Stimulated activated CD4-positive, alpha-beta T cell treated with anti-CD3 and anti-CD28 coated beads, Interleukin-4, amount 100 ng/mL, for 4 hours (primary cell): ENCODE data around the gene ATP23.

Experiments
- DNase-seq, 2 experiments: peaks; one replicate each; pipeline ENCODE4 v3.0.0-alpha.2; 2020

Gene ATP23

DNA sequence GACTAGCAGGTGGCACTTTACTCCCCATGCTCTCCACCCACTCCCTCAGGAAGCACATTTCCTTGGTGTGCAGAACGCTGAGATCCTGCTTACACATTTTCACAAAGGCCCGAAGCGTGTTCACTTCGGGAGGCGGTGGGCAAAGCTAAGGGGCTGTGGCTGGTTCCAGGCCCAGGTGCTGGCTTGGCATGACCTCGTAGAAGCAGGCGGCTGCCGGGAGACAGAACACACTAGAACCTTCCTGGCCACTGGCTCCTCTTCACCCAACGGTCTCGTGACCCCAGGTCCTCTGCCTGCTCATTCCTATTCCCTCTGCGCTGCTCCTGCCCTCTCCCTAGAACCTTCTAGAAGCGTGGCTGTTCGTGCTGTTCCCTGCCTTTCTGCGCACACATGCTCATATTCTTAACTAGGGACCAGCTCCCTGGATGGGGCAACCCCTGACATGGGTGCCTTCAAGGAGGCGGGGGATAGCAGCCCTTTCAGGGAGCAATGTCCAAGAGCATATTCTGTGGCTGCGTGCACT is 43.3 kb downstream of the ATP23 start:
- no peak for DNase-seq

DNA sequence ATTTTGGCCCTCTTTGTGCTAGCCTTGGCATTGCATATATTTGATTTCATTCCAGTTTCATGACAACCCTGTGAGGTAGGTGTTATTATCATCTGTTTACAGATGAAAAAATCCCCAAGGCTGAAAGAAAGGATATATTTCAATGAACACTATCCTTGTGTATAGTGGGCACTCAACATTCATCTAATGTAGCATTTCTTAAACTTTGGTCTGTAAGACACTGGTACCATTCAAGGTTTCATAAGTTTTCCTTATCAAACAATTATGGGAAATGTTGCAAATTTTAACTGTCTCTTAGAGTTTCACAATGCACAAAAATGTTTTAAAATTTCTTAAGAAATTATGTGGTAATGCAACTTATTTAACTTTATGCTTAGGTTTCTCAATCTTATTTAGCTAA is 44.3 kb downstream of the ATP23 start:
- no peak for DNase-seq

DNA sequence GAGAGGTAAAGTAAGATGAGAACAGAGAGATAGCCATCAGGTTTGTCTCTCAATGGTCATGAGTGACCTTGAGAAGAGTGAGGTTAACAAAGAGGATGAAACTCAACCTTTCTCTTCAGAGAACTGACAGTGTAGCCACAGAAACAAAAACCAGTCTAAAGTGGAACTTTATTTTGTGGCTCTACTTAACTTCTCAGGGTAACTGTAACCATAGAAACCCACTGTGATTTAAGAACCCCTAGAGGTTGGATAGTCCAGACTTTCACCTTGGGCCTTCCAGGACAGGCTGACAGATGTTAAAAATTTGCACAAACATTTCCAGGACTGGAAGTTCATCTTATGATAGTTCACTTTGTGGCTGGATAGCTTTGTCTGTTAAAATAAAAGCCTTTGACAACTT is 48.5 kb downstream of the ATP23 start:
- DNase-seq = no peak

- no peak for DNase-seq
These were observed 49.0 kb downstream of the ATP23 start for GRCh38 chr12:57990241-57990883.

GRCh38 chr12:57992001-57992400 is 50.6 kb downstream of the ATP23 start:
- no peak for DNase-seq

GRCh38 chr12:57993030-57993429 is 51.7 kb downstream of the ATP23 start:
- no peak for DNase-seq

GRCh38 chr12:57993834-57994233 is 52.5 kb downstream of the ATP23 start:
- DNase-seq = no peak

DNA sequence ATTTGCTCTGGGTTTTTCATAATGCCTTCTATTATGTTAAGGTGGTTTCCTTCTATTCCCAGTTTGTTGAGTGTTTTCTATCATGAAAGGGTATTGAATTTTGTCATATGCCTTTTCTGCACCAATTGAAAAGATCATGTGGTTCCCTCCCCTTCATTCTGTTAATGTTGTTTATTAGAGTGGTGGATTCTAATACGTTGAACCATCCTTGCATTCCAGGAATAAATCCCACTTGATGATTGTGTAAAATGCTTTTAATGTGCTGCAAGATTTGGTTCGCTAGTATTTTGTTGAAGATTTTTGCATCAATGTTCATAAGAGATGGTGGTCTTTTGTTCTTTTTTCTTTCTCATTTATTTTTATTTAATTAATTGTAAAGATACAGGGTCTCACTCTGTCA is 55.2 kb downstream of the ATP23 start:
- DNase-seq = no peak

GRCh38 chr12:57998251-57998650 is 56.9 kb downstream of the ATP23 start:
- DNase-seq = no peak

- DNase-seq = no peak
These were observed 59.1 kb downstream of the ATP23 start for GRCh38 chr12:58000499-58000898.

GRCh38 chr12:58007875-58008274 is 66.5 kb downstream of the ATP23 start:
- DNase-seq = no peak

GRCh38 chr12:58008634-58009033 is 67.3 kb downstream of the ATP23 start:
- DNase-seq = no peak
